GM19025 (cell line): ENCODE data around the gene MMP28.

ENCODE experiments used
- ATAC-seq: cut with Tn5 transposase; IDR thresholded peaks from one replicate; pipeline ENCODE4 v1.9.1; 2021; ENCODE audit warnings: mild to moderate bottlenecking, low read depth, moderate library complexity; ENCODE audit not compliant: unreplicated experiment

MMP28 gene, protein sequence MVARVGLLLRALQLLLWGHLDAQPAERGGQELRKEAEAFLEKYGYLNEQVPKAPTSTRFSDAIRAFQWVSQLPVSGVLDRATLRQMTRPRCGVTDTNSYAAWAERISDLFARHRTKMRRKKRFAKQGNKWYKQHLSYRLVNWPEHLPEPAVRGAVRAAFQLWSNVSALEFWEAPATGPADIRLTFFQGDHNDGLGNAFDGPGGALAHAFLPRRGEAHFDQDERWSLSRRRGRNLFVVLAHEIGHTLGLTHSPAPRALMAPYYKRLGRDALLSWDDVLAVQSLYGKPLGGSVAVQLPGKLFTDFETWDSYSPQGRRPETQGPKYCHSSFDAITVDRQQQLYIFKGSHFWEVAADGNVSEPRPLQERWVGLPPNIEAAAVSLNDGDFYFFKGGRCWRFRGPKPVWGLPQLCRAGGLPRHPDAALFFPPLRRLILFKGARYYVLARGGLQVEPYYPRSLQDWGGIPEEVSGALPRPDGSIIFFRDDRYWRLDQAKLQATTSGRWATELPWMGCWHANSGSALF

DNA sequence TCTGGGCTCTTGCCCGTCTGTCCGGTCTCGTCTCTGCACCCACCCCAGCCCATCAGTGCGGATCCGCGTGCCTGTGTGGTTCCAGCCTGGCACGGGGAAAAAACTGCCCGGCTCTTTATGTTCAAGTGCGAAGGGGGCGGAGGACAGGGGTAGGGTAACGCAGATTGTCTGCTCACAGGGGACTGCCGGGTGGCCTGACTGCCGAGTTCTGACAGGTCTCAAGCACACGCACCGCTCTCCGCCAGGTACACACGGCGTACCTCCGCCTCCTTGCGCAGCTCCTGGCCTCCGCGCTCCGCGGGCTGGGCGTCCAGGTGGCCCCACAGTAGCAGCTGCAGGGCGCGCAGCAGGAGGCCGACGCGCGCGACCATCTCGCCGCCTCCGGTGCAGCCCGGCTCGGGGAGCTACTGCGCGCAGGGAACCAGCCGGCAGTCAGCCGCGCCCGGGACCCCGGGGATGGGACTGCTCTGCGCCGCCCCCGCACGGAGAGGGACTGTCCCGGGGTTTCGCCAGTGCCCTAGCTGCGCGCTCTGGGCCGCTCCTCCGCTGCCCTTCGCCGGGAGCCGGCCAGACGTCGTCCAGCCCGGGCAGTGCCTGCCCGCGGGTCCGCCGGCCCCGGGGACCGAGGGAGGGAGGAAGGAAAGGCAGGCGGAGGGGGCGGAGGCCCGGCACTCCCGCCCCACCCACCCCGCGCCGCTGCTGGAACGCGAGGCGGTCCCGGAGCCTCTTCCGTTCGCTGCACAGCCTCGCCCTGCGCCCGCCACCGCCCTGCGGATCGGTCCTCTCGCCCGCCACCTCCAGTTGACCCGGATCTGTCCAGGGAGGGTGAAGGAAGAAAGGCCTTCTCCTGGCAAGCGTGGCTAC is at the start of gene MMP28:
TSS of gene MMP28 (minus strand) at position 635 of the 864 bp plus-strand sequence. CDS start at position 371, 264 bp downstream.
- no peak for ATAC-seq

DNA sequence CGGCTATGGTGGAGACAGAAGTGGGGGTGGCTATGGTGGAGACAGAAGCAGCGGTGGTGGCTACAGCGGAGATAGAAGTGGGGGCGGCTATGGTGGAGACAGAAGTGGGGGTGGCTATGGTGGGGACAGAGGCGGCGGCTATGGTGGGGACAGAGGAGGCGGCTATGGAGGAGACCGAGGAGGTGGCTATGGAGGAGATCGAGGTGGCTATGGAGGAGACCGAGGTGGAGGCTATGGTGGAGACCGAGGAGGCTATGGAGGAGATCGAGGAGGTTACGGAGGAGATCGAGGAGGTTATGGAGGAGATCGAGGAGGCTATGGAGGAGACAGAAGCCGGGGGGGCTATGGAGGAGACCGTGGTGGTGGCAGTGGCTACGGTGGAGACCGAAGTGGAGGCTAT is 49.1 kb upstream of the MMP28 start:
- no peak for ATAC-seq

DNA sequence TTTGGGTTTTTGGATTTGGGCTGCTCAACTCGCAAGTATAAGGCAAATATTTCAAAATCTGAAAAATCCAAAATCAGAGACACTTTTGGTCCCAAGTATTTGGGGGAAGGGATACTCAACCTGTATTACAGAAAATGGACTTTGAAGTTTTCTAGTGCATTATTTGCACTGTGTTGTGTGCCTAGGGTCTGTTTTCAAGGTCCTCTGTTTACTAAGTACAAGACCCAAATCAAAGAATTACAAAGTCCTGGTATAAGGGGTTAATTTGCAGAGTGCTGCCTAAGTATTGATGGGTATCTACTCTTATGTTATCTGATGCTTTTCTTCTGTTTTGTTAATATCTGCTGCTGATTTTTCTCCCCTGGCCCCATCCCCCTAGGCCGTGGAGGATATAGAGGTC is 48.3 kb upstream of the MMP28 start:
- no peak for ATAC-seq

DNA sequence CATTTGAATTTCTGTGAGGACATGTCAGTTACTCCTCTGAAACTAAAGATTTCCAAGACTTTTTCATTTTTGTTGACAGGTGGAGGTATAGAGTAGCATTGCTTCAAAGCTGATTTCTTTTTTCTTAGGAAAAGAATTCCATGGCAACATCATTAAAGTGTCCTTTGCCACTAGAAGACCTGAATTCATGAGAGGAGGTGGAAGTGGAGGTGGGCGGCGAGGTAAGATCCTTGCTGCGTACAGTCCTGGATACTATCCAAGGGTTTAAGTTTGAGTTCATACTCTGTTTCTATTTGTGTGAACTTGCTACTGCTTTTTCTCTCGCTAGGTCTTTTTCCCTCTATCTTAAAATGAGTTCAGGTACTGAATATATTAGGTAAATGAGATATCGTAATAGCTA is 46.8 kb upstream of the MMP28 start:
- ATAC-seq = no peak

DNA sequence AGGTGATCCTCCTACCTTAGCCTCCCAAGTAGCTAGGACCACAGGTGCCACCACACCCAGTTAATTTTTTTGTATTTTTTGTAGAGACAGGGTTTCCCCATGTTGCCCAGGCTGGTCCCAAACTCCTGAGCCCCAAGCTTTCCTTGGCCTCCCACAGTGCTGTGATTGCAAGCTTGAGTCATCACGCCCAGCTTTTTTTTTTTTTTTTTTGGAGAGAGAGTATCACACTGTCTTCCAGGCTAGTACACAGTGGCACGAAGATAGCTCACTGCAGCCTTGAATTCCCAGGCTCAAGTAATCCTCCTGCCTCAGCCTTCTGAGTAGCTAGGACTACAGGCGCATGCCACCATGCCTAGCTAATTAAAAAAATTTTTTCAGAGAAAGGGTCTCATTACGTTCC is 46.1 kb upstream of the MMP28 start:
- ATAC-seq = no peak

DNA sequence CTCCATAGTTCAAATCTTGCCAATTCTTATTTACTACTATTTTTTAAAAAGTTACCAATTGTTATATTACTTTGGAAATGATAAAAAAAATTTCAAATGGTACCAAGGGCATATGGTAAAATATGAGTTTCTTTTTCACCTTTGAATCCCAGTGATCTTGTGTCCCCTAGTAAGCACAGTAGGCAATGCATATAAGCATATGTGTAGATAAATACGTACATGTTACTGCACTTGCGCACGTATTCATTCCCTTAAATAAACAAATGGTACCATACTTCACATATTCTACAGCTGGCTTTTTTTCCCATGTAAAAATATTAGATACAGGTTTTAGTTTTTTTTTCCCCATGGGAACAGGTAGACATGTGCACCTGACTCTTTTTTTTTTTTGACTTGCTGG is 45.7 kb upstream of the MMP28 start:
- ATAC-seq = no peak

DNA sequence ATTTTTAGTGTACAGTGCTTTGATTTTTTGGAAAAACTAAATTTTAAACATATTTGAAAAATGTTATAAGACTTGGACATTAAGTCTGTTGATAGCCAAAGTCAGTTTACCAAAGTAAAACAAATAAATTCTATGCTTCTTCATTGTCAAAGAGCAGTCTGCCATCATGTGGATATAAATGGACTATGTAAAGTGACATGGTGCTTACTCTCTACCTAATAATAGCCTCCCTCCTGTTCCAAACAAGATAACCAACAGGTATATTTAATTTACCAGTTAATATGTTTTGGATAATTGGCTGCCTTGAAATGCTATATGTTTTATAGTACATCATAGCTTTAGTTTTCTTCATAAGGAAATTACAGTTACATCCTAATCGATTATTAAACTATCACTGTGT is 29.8 kb upstream of the MMP28 start:
- ATAC-seq = no peak

DNA sequence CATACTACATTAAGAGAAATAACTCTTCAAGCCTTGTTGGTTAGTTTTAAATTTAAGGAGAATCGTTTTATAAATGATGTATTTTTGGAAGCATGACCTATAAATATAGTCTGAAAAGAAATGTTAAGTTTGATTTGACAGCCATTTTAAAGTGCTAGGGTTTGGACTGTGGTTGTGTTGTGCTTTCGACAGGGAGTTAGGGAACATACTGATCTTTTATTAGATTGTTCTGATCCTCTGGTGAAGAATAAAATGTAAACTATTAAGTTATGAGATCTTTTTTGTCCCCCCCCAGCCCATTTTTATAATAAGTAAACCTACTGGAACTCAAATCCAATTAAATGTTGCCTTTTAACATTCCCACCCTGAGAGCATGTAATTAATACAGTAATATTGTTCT is 25.9 kb upstream of the MMP28 start:
- ATAC-seq = no peak

DNA sequence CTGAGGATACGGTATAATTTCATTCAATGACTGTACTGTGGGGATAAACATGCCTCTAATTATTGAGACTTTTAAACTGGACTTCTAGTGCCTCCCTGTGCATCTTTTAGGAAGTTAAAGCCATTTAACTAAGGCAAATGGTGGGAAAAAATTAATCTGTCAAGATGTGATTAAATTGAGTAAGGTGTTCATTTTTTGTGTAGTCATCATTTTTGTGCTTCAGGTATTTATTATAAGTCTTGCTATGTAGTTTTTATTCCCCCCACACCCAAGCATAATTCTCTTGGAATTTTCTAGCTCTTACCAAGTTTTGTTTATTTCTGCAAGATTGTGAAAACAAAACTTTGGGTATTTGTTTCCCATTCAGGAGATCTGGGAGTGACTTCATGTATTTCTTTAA is 24.0 kb upstream of the MMP28 start:
- ATAC-seq = no peak

DNA sequence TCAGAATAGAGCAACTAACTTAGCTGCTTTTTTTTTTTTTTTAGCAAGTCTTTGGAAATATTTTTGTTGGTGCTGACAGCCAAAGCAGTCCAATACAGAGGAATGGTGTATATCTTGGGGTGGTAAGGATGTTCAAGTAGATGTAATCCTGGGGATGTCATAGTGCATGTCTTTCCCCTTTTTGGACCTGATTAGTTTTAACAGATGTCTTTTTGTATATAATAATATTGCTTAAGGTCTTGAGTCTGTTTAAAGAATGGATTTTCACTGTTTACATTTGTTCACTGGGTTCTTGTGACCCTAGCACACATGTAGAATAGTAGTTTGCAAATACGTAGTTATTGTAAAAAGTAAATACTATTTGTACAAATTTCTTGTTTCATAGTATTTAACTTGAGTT is 21.8 kb upstream of the MMP28 start:
- no peak for ATAC-seq

DNA sequence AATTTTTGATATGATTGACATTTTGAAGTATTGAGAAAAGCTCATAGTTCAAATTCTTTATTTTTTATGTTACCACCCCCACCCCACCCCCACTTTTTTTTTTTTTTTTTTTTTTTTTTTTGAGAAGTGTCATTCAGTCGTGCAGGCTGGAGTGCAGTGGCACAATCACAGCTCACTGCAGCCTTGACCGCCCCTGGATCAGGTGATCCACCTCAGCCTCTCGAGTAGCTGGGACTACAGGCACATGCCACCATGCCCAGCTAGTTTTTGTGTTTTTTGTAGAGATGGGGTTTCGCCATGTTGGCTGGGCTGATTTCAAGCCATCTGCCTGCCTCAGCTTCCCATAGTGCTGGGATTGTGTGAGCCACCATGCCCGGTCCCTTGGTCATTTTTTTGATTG is 21.3 kb upstream of the MMP28 start:
- no peak for ATAC-seq

DNA sequence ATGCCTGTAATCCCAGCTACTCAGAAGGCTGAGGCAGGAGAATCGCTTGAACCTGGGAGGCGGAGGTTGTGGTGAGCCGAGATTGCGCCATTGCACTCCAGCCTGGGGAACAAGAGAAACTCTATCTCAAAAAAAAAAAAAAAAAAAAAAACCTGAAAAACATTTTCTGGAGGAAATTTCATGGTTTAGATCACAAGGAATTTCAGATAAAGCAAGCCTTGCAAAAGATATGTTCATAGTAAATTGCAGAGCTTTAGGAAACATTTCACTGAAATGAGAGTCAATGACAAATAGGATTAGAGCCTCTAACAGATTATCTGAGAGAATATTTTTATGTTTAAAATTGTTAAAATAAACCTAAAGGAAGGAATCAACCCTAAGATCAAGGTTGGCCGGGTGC is 17.0 kb upstream of the MMP28 start:
- no peak for ATAC-seq

DNA sequence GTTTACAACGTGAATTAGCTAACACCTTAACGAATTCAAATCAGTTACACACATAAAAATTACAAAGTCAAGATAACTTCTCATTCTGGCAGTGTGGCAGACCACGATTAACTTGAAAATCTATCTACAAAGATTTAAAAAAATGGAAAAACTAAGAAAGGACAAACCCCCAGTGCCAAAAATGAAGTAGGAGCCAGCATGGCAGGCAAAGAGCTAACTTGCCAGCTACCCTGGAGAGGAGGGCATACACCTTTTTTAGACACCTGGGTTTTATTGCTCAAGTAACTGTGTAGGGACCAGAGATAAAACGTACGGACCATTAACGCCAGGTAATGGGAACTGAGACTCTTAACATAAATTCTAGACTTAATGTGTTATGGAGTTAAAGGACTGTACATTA is 16.3 kb upstream of the MMP28 start:
- ATAC-seq = no peak

DNA sequence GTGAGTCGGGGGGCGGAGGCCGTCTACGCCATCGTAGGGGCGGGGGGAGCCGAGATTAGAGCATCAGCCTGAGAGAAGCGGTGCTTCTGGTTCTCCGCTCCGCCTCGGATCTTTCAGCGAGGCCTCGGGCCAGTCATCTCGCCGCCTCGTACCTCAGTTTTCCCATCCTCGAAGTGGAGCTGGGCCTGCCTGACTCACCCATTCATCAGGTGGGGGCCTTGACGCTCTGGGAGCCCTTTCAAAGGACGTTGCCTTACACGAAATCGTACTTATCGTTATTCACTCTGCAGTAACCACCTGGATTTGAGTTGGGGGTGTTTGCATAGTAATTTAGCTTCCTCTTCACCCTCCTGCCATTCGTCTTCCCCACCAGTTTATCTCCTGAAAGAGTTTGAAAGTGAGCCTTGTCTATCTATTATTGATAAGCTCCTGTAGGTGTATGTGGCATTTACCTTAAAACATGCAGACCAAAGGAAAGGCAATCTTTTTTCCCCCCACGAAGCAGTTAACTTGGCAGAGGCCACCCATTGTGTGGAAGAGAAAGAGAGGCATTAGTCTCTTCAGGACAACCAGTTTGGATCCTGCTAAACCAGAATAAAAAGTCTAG is 14.5 kb upstream of the MMP28 start:
- ATAC-seq = no peak

DNA sequence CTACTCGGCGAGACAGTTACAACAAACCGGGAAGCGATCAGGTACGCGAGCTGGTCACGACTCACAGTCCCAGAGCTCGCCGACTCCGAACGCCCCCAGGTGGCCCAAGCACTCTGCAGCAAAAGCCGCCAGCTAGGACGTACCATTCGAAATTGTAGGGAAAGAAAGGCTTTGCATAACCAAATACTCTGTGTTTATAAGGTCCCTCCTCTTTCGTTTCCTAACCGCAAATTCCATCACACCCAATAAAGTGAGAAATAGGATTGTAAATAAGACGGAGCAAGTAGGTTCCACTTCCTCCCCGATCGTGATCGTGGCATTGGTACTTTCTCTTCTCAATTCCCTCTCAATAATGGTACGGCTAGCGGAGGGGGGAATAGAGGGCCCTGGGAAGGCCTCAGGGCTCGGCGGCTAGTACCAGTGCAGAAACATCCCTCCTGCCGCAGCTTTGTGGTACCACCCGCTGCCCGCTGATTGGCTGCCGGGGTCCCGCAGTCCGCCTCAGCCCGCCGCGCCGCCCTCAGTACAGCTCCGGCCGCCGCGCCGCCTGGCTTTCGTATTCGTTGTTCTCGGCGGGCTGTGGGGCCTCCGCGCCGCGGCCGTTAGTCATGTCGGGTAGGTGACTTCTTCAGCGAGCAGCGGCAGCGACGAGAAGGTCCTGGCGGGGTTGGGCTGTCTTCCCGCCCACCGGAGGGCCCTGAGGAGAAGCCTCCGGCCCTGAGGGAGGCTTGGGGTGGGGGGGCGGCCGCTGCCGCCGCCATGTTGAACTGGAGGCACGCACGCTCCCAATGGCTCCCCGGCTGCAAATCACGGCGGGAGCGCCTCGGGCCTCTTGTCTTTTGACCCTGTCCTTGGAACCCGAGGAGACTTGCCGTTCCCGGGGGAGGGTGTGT is 13.8 kb upstream of the MMP28 start, which contains the start of gene TAF15:
TSS of gene TAF15 (plus strand) at position 523 of the 893 bp plus-strand sequence. CDS start at position 609, 86 bp downstream.
- ATAC-seq = peak; percentile 93

DNA sequence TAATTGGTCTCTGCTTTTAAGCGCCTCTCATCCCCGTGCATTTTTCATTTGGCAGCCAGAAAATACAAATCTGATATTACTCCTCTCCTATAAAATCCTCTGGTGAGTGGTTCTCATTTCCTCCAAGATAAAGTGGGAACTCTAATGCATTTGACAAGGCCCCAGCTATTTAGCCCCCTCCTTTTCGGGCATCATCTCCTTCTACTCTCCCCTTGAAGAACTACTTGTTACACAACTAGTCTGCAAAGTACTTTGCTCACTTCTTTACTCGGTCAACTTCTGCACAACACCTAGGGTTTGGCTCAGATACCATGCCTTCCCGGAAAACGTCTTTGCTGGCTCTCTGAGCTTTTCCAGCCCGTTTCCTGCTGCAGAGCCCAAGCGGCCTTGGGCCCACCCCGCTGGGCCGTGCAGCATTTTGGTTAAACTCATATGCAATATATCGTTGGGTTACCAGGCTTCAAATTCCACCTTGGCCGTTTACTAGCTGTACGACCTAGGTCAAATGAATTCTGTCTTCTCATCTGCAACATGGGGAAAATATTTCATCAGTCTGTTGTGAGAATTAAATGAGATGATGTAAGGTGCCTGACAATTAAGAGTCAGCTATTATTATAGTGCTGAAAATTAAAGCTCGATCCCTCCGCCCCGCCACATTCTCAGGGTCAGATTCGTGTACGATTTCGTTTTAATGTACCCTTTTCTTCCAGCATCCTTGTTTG is 13.0 kb upstream of the MMP28 start:
- ATAC-seq = no peak

DNA sequence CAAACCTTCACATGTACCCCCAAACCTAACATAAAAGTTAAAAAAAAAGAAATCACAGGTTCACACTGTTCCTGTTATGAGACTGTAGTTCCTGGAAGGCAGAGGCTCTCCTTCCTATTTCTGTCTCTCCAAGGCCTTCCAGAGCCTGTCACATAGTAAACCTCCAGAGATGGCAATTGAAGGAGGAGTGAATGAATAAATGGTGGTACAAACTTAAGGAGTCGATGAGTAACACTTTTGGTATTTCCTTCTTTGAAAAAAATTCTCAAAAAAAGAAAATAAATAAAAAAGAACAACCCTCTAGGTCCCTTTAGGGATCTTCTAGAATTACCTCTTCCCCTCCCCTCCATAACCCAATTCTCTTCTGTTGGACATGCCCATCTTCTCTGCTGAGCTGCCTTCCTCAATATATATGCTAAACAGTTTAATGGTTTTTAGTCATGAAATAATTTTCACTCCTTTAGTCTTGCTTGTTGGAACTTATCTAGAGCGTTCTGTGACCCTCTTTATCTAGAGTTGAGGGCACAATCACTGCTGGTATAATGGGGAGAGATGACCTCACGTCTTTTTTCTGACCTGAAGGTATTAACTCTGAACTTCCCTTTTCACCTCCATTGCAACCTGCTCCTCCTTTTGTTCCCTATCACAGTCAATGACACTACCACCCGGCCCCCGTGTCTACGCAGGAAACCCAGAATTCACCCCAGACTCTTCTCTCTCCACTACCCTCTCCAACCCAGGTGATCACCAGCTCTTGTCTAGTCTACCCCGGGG is 12.1 kb upstream of the MMP28 start:
- no peak for ATAC-seq

DNA sequence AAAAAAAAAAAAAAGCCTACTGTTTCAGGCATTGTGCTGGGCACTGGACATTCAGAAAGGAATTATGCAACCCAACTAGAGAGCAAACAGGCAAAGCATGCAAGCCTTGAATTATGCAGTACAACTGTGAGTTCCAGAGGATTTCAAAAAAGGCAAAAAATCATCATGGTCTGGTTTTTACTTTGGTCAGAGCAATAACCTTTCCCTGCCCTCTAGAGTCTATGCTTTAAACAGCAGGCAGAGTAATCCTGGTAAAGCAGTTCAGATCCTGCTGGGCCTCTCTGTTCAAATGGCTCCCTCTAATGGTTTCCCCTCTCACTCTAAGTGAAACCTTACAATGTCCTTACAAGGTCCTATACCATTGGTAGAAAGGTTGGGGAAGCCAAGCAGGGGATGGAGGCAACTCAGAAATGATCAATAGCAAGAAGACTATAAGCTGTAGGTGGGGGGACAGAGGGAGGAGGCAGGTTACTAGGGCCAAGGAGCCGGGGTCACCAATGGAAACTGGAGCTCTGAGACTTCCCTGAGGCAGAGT is 9.3 kb upstream of the MMP28 start:
- ATAC-seq = no peak
